ENCODE results near the gene RAP1GAP. TPM values are rescaled to one million over a fixed set of nuclear protein-coding genes. Genes with fewer than 3 reads are reported as not detected.

Gene RAP1GAP
- polyA plus RNA-seq, 1 donor from 2014 or later = 9.8 TPM

GRCh38 chr1:21613072-21613867 is 55.9 kb downstream of the RAP1GAP start:
- Histone ChIP-seq H3K79me2 (replicated peaks; ENCODE audit: insufficient read depth, low read length) (no peaks in the 10 kb centered on the region), H2AFZ (ENCODE audit: low read depth, low read length) (no peak overlapping the region), H3K9ac (ENCODE audit: low read length) (no peak overlapping the region)

GRCh38 chr1:21612057-21612456 is 57.1 kb downstream of the RAP1GAP start:
- Histone ChIP-seq H3K27me3 (ENCODE audit: insufficient read depth, low read depth, low read length) (no peaks in the 10 kb centered on the region), H3K9ac (ENCODE audit: low read length) (no peak overlapping the region), H3K4me2 (ENCODE audit: low read length) (no peak overlapping the region), H3F3A (ENCODE audit: insufficient read depth, low read length, poor library complexity, severe bottlenecking) (no peaks in the 10 kb centered on the region), H2AFZ (ENCODE audit: low read depth, low read length) (no peak overlapping the region), H3K27ac (ENCODE audit: low read length) (no peak overlapping the region), H3K9me2 (ENCODE audit: insufficient read depth, low read length) (no peaks in the 10 kb centered on the region), H3K9me3 (ENCODE audit: low read length) (no peaks in the 10 kb centered on the region), H4K20me1 (ENCODE audit: insufficient read depth) (no peaks in the 10 kb centered on the region), H3K36me3 (ENCODE audit: insufficient read depth, low read length) (no peaks in the 10 kb centered on the region), H3K4me3 (ENCODE audit: low read length) (no peak overlapping the region), H3K79me2 (replicated peaks; ENCODE audit: insufficient read depth, low read length) (no peaks in the 10 kb centered on the region)
- TF ChIP-seq SMC3 (conservative IDR thresholded peaks at IDR 0.05; ENCODE audit: poor library complexity) = no peak
- no peak for TF ChIP-seq EZH2 (IDR thresholded peaks at IDR 0.05; ENCODE audit: borderline replicate concordance, insufficient read depth, low read length, poor library complexity, severe bottlenecking)

More at GRCh38 chr1:21613072-21613867, 55.9 kb downstream of the RAP1GAP start:
- no peaks in the 10 kb centered on the region for H3F3A ChIP-seq (ENCODE audit: insufficient read depth, low read length, poor library complexity, severe bottlenecking)
- H3K27me3 ChIP-seq (ENCODE audit: insufficient read depth, low read depth, low read length) = no peaks in the 10 kb centered on the region
- no peaks in the 10 kb centered on the region for H4K20me1 ChIP-seq (ENCODE audit: insufficient read depth)
- no peaks in the 10 kb centered on the region for H3K9me3 ChIP-seq (ENCODE audit: low read length)
- no peaks in the 10 kb centered on the region for H3K9me2 ChIP-seq (ENCODE audit: insufficient read depth, low read length)
- no peak overlapping the region for H3K27ac ChIP-seq (ENCODE audit: low read length)
- TF ChIP-seq EP300 (conservative IDR thresholded peaks at IDR 0.05; ENCODE audit: poor library complexity, severe bottlenecking) (no peak), MXI1 (conservative IDR thresholded peaks at IDR 0.05; ENCODE audit: poor library complexity, severe bottlenecking) (no peak), RAD21 (conservative IDR thresholded peaks at IDR 0.05) (no peak), TAF1 (IDR thresholded peaks at IDR 0.05; ENCODE audit: low read depth) (no peak), REST (IDR thresholded peaks at IDR 0.05; ENCODE audit: borderline replicate concordance) (no peak)
- H3K36me3 ChIP-seq (ENCODE audit: insufficient read depth, low read length) = no peaks in the 10 kb centered on the region
- no peak overlapping the region for H3K4me3 ChIP-seq (ENCODE audit: low read length)
- no peak overlapping the region for H3K4me2 ChIP-seq (ENCODE audit: low read length)

- Histone ChIP-seq H3F3A (ENCODE audit: insufficient read depth, low read length, poor library complexity, severe bottlenecking) (no peaks in the 10 kb centered on the region), H3K36me3 (ENCODE audit: insufficient read depth, low read length) (no peaks in the 10 kb centered on the region), H3K9me3 (ENCODE audit: low read length) (no peaks in the 10 kb centered on the region), H3K27ac (ENCODE audit: low read length) (no peak overlapping the region), H3K9me2 (ENCODE audit: insufficient read depth, low read length) (no peaks in the 10 kb centered on the region), H3K9ac (ENCODE audit: low read length) (no peak overlapping the region), H2AFZ (ENCODE audit: low read depth, low read length) (no peak overlapping the region), H4K20me1 (ENCODE audit: insufficient read depth) (no peaks in the 10 kb centered on the region), H3K4me3 (ENCODE audit: low read length) (no peak overlapping the region), H3K27me3 (ENCODE audit: insufficient read depth, low read depth, low read length) (no peaks in the 10 kb centered on the region), H3K4me2 (ENCODE audit: low read length) (no peak overlapping the region), H3K79me2 (replicated peaks; ENCODE audit: insufficient read depth, low read length) (no peaks in the 10 kb centered on the region)
- TF ChIP-seq CTCF (IDR thresholded peaks at IDR 0.05; ENCODE audit: poor library complexity, severe bottlenecking) = no peak
- no peak for TF ChIP-seq EZH2 (IDR thresholded peaks at IDR 0.05; ENCODE audit: borderline replicate concordance, insufficient read depth, low read length, poor library complexity, severe bottlenecking)
- TF ChIP-seq RAD21 (conservative IDR thresholded peaks at IDR 0.05) = no peak
- no peak for TF ChIP-seq POLR2AphosphoS5 (IDR thresholded peaks at IDR 0.05)
- no peak for TF ChIP-seq MXI1 (conservative IDR thresholded peaks at IDR 0.05; ENCODE audit: poor library complexity, severe bottlenecking)
Observed at GRCh38 chr1:21610989-21611785, 58.0 kb downstream of the RAP1GAP start.

All from neural cell (in vitro differentiated cells).